Activated T-cell treated with anti-CD3 and anti-CD28 coated beads for 1 hour (primary cell): ENCODE measurements around the gene DGCR2.
"Not testable (repeated sequence)": the region's sequence is repeated elsewhere in the genome, so short reads cannot be mapped to it uniquely, and the experiment has no call there.

Experiments
- DNase-seq: peaks from one replicate; pipeline ENCODE4 v3.0.0-alpha.2; 2020; ENCODE audit warnings: low read depth

Gene DGCR2

GRCh38 chr22:19059481-19060278 is 62.5 kb downstream of the DGCR2 start:
- no peak for DNase-seq

- no peak for DNase-seq
Measured at GRCh38 chr22:19058713-19059451, 63.3 kb downstream of the DGCR2 start.

GRCh38 chr22:19057999-19058491 is 64.2 kb downstream of the DGCR2 start:
- DNase-seq: no peak

GRCh38 chr22:19057539-19057938 is 64.7 kb downstream of the DGCR2 start:
- no peak for DNase-seq

GRCh38 chr22:19056951-19057401 is 65.2 kb downstream of the DGCR2 start:
- DNase-seq: no peak

- no peak for DNase-seq
Measured at GRCh38 chr22:19055801-19056200, 66.4 kb downstream of the DGCR2 start.

- no peak for DNase-seq
Measured at GRCh38 chr22:19052941-19053541, 69.2 kb downstream of the DGCR2 start.

- DNase-seq: no peak
Measured at GRCh38 chr22:19051381-19052072, 70.7 kb downstream of the DGCR2 start.

GRCh38 chr22:19050847-19051246 is 71.4 kb downstream of the DGCR2 start:
- DNase-seq: not testable (repeated sequence)

GRCh38 chr22:19050117-19050516 is 72.1 kb downstream of the DGCR2 start:
- no peak for DNase-seq

GRCh38 chr22:19048531-19048930 is 73.7 kb downstream of the DGCR2 start:
- no peak for DNase-seq

GRCh38 chr22:19047993-19048392 is 74.2 kb downstream of the DGCR2 start:
- DNase-seq: no peak

GRCh38 chr22:19046719-19047609 is 75.2 kb downstream of the DGCR2 start:
- no peak for DNase-seq

GRCh38 chr22:19046287-19046686 is 75.9 kb downstream of the DGCR2 start:
- DNase-seq: no peak

- DNase-seq: no peak
Measured at GRCh38 chr22:19045094-19045493, 77.1 kb downstream of the DGCR2 start.

- no peak for DNase-seq
Measured at GRCh38 chr22:19044381-19044780, 77.8 kb downstream of the DGCR2 start.

- DNase-seq: no peak
Measured at GRCh38 chr22:19043121-19044085, 78.8 kb downstream of the DGCR2 start.

- no peak for DNase-seq
Measured at GRCh38 chr22:19042285-19043120, 79.7 kb downstream of the DGCR2 start.

GRCh38 chr22:19041704-19042074 is 80.5 kb downstream of the DGCR2 start:
- DNase-seq: no peak
